ENCODE measurements around the gene SLC2A11.
"Not testable (repeated sequence)": the region's sequence is repeated elsewhere in the genome, so short reads cannot be mapped to it uniquely, and the experiment has no call there.

SLC2A11 gene

GRCh38 chr22:23908587-23909205, 51.0 kb downstream of the SLC2A11 start:
- DNase-seq (ENCODE audit: low read depth), result no peak

GRCh38 chr22:23909296-23909898, 51.7 kb downstream of the SLC2A11 start:
- DNase-seq (ENCODE audit: low read depth), result no peak

- DNase-seq (ENCODE audit: low read depth), result no peak
These were observed 53.0 kb downstream of the SLC2A11 start for GRCh38 chr22:23910496-23911190.

GRCh38 chr22:23911318-23911980, 53.8 kb downstream of the SLC2A11 start:
- DNase-seq (ENCODE audit: low read depth), result no peak

GRCh38 chr22:23912293-23912903, 54.7 kb downstream of the SLC2A11 start:
- no peak for DNase-seq (ENCODE audit: low read depth)

GRCh38 chr22:23913306-23913660, 55.6 kb downstream of the SLC2A11 start:
- no peak for DNase-seq (ENCODE audit: low read depth)

- DNase-seq (ENCODE audit: low read depth), result peak; percentile 97
These were observed 56.1 kb downstream of the SLC2A11 start for GRCh38 chr22:23913661-23914353.

GRCh38 chr22:23915290-23915689, 57.6 kb downstream of the SLC2A11 start:
- no peak for DNase-seq (ENCODE audit: low read depth)

GRCh38 chr22:23920267-23920611, 62.6 kb downstream of the SLC2A11 start:
- DNase-seq (ENCODE audit: low read depth), result not testable (repeated sequence)

GRCh38 chr22:23921586-23922201, 64.0 kb downstream of the SLC2A11 start:
- DNase-seq (ENCODE audit: low read depth), result not testable (repeated sequence)

- DNase-seq (ENCODE audit: low read depth), result no peak
These were observed 65.2 kb downstream of the SLC2A11 start for GRCh38 chr22:23922921-23923320.

- no peak for DNase-seq (ENCODE audit: low read depth)
These were observed 67.4 kb downstream of the SLC2A11 start for GRCh38 chr22:23925020-23925606.

- no peak for DNase-seq (ENCODE audit: low read depth)
These were observed 68.9 kb downstream of the SLC2A11 start for GRCh38 chr22:23926561-23926960.

All from T-helper 22 cell (primary cell).